Karpas-422 (cell line): ENCODE measurements around the gene PSMD6. TPM values are rescaled to one million over a fixed set of nuclear protein-coding genes. Genes with fewer than 3 reads are reported as not detected.

ENCODE experiments used
- DNase-seq: peaks from one replicate; pipeline ENCODE4 v3.0.0-alpha.2; 2015
- H2AFZ ChIP-seq: fragments of 200-600 bp; sonication (generic); 2 replicates; pipeline ENCODE4 v1.6.1; 2014; ENCODE audit warnings: antibody characterized with exemption, low read length, mixed read lengths
- H3K27ac ChIP-seq: fragments of 200-600 bp; sonication (generic); 2 replicates; pipeline ENCODE4 v1.5.1; 2014; ENCODE audit warnings: mild to moderate bottlenecking, low read length, moderate library complexity
- H3K27me3 ChIP-seq: fragments of 200-600 bp; sonication (generic); 2 replicates; pipeline ENCODE4 v1.6.1; 2014; ENCODE audit warnings: low read length, mixed read lengths
- H3K36me3 ChIP-seq: fragments of 200-600 bp; sonication (generic); 2 replicates; pipeline ENCODE4 v1.6.1; 2014; ENCODE audit warnings: low read length, mixed read lengths; ENCODE audit not compliant: insufficient read depth
- H3K4me1 ChIP-seq: fragments of 200-600 bp; sonication (generic); 2 replicates; pipeline ENCODE4 v1.6.1; 2014; ENCODE audit warnings: mild to moderate bottlenecking, low read length, mixed read lengths
- H3K4me2 ChIP-seq: fragments of 200-600 bp; sonication (generic); 2 replicates; pipeline ENCODE4 v1.6.1; 2014; ENCODE audit warnings: low read length, low read depth, mild to moderate bottlenecking; ENCODE audit not compliant: poor library complexity, severe bottlenecking
- H3K4me3 ChIP-seq: fragments of 200-600 bp; sonication (generic); 2 replicates; pipeline ENCODE4 v1.5.1; 2014; ENCODE audit warnings: mild to moderate bottlenecking, antibody characterized with exemption, low read length, mixed read lengths
- H3K79me2 ChIP-seq: fragments of 200-600 bp; sonication (generic); 2 replicates; pipeline ENCODE4 v1.6.1; 2014; ENCODE audit warnings: mild to moderate bottlenecking, low read length, mixed read lengths
- H3K9ac ChIP-seq: fragments of 200-600 bp; sonication (generic); 2 replicates; pipeline ENCODE4 v1.6.0; 2014; ENCODE audit warnings: low read length
- H3K9me2 ChIP-seq: fragments of 200-600 bp; sonication (generic), shearing (Covaris generic); replicated peaks from 2 replicates; pipeline ENCODE4 v1.6.0; 2014; ENCODE audit warnings: mild to moderate bottlenecking, low read length, moderate library complexity; ENCODE audit not compliant: insufficient read depth
- H3K9me3 ChIP-seq: fragments of 300-700, 200-600 bp; sonication (generic); 2 replicates; pipeline ENCODE4 v1.6.1; 2014; ENCODE audit warnings: low read length, mixed read lengths
- H4K20me1 ChIP-seq: fragments of 200-600 bp; sonication (generic); 2 replicates; pipeline ENCODE4 v1.6.1; 2014; ENCODE audit warnings: mild to moderate bottlenecking, antibody characterized with exemption, low read length, low read depth; ENCODE audit not compliant: insufficient read depth
- total RNA-seq: library from RNA; depleted of rRNA; stranded (reverse); fragments of >200 nt; shearing (Covaris generic); gene quantifications from 2 replicates; pipeline ENCODE4 v1.2.3, GENCODE V29; 2014; ENCODE audit warnings: low replicate concordance

PSMD6 gene
- total RNA-seq, 1 experiment from 2014 or later: 95.6 TPM

- Histone ChIP-seq H3K79me2 (peaks cover 89% of the 10 kb centered on the region), H3K4me1 (no peaks in the 10 kb centered on the region), H3K4me3 (no peak overlapping the region), H3K9me2 (no peaks in the 10 kb centered on the region), H3K9ac (no peak overlapping the region), H3K27me3 (no peaks in the 10 kb centered on the region), H3K9me3 (no peaks in the 10 kb centered on the region), H3K36me3 (peaks cover 33% of the 10 kb centered on the region; the same call in 1 of the 2 replicates), H3K27ac (no peak overlapping the region), H2AFZ (no peak overlapping the region), H4K20me1 (0 out of 2 replicates have a peak, but pooled peaks cover 8% of the 10 kb centered on the region), H3K4me2 (no peak overlapping the region)
- DNase-seq: no peak
Measured at GRCh38 chr3:63977893-63978292, 45.4 kb downstream of the PSMD6 start.

- Histone ChIP-seq H4K20me1 (0 out of 2 replicates have a peak, but pooled peaks cover 8% of the 10 kb centered on the region), H3K4me3 (no peak overlapping the region), H3K4me1 (no peaks in the 10 kb centered on the region), H3K9me3 (no peaks in the 10 kb centered on the region), H3K27me3 (no peaks in the 10 kb centered on the region), H3K36me3 (peaks cover 24% of the 10 kb centered on the region; the same call in 1 of the 2 replicates), H3K4me2 (no peak overlapping the region), H2AFZ (no peak overlapping the region), H3K9ac (no peak overlapping the region), H3K79me2 (peaks cover 94% of the 10 kb centered on the region), H3K27ac (no peak overlapping the region), H3K9me2 (no peaks in the 10 kb centered on the region)
- DNase-seq: no peak
Measured at GRCh38 chr3:63976872-63977200, 46.5 kb downstream of the PSMD6 start.

- 0 out of 2 replicates have a peak, but pooled peaks cover 8% of the 10 kb centered on the region for H4K20me1 ChIP-seq
- peaks cover 94% of the 10 kb centered on the region for H3K79me2 ChIP-seq
- H3K9me2 ChIP-seq: no peaks in the 10 kb centered on the region
- H3K27ac ChIP-seq: no peak overlapping the region
- no peaks in the 10 kb centered on the region for H3K27me3 ChIP-seq
- H3K4me3 ChIP-seq: no peak overlapping the region
- H3K9me3 ChIP-seq: no peaks in the 10 kb centered on the region
- no peak overlapping the region for H3K4me2 ChIP-seq
- DNase-seq: no peak
- no peak overlapping the region for H2AFZ ChIP-seq
- H3K36me3 ChIP-seq: peaks cover 19% of the 10 kb centered on the region; the same call in 1 of the 2 replicates
- no peaks in the 10 kb centered on the region for H3K4me1 ChIP-seq
- H3K9ac ChIP-seq: no peak overlapping the region
Measured at GRCh38 chr3:63976161-63976871, 47.0 kb downstream of the PSMD6 start.

- Histone ChIP-seq H3K79me2 (peaks cover 98% of the 10 kb centered on the region), H3K9me2 (no peaks in the 10 kb centered on the region), H3K4me1 (no peaks in the 10 kb centered on the region), H3K36me3 (peaks cover 15% of the 10 kb centered on the region; the same call in 1 of the 2 replicates), H3K4me2 (no peak overlapping the region), H2AFZ (no peak overlapping the region), H4K20me1 (peaks cover 8% of the 10 kb centered on the region; the same call in 1 of the 2 replicates), H3K27ac (no peak overlapping the region), H3K27me3 (no peaks in the 10 kb centered on the region), H3K9me3 (no peaks in the 10 kb centered on the region), H3K4me3 (no peak overlapping the region), H3K9ac (no peak overlapping the region)
- DNase-seq: no peak
Measured at GRCh38 chr3:63975723-63976122, 47.6 kb downstream of the PSMD6 start.

- Histone ChIP-seq H3K9me2 (no peaks in the 10 kb centered on the region), H3K27me3 (no peaks in the 10 kb centered on the region), H3K36me3 (peaks cover 2% of the 10 kb centered on the region; the same call in 1 of the 2 replicates), H4K20me1 (peaks cover 9% of the 10 kb centered on the region; the same call in 1 of the 2 replicates), H3K27ac (no peak overlapping the region), H3K4me2 (no peak overlapping the region), H3K4me3 (no peak overlapping the region), H3K79me2 (peaks cover 99% of the 10 kb centered on the region), H3K4me1 (no peaks in the 10 kb centered on the region), H2AFZ (no peak overlapping the region), H3K9ac (no peak overlapping the region), H3K9me3 (no peaks in the 10 kb centered on the region)
- DNase-seq: no peak
Measured at GRCh38 chr3:63974451-63974850, 48.8 kb downstream of the PSMD6 start.

- no peak overlapping the region for H3K4me2 ChIP-seq
- no peaks in the 10 kb centered on the region for H3K9me3 ChIP-seq
- H2AFZ ChIP-seq: no peak overlapping the region
- no peak overlapping the region for H3K27ac ChIP-seq
- no peak for DNase-seq
- no peaks in the 10 kb centered on the region for H3K27me3 ChIP-seq
- H3K9me2 ChIP-seq: no peaks in the 10 kb centered on the region
- H3K9ac ChIP-seq: no peak overlapping the region
- H3K36me3 ChIP-seq: peaks cover 3% of the 10 kb centered on the region; the same call in 1 of the 2 replicates
- H4K20me1 ChIP-seq: peaks cover 4% of the 10 kb centered on the region; the same call in 1 of the 2 replicates
- peaks cover 99% of the 10 kb centered on the region for H3K79me2 ChIP-seq
- no peak overlapping the region for H3K4me3 ChIP-seq
- H3K4me1 ChIP-seq: peaks cover 8% of the 10 kb centered on the region
Measured at GRCh38 chr3:63973406-63973805, 49.9 kb downstream of the PSMD6 start.

GRCh38 chr3:63972987-63973386 is 50.3 kb downstream of the PSMD6 start:
- no peak for DNase-seq
- no peak overlapping the region for H3K27ac ChIP-seq
- no peak overlapping the region for H3K4me3 ChIP-seq
- peaks cover 3% of the 10 kb centered on the region; the same call in 1 of the 2 replicates for H3K36me3 ChIP-seq
- H3K27me3 ChIP-seq: no peaks in the 10 kb centered on the region
- no peak overlapping the region for H3K9ac ChIP-seq
- H3K4me1 ChIP-seq: peaks cover 13% of the 10 kb centered on the region
- no peaks in the 10 kb centered on the region for H3K9me2 ChIP-seq
- peaks cover 99% of the 10 kb centered on the region for H3K79me2 ChIP-seq
- no peaks in the 10 kb centered on the region for H3K9me3 ChIP-seq
- H2AFZ ChIP-seq: no peak overlapping the region
- no peak overlapping the region for H3K4me2 ChIP-seq
- peaks cover 4% of the 10 kb centered on the region; the same call in 1 of the 2 replicates for H4K20me1 ChIP-seq

GRCh38 chr3:63972196-63972595 is 51.1 kb downstream of the PSMD6 start:
- no peak for DNase-seq
- no peak overlapping the region for H3K4me3 ChIP-seq
- H3K79me2 ChIP-seq: peaks cover 99% of the 10 kb centered on the region
- no peak overlapping the region for H3K9ac ChIP-seq
- peaks cover 3% of the 10 kb centered on the region; the same call in 1 of the 2 replicates for H3K36me3 ChIP-seq
- H3K27me3 ChIP-seq: no peaks in the 10 kb centered on the region
- no peak overlapping the region for H2AFZ ChIP-seq
- no peak overlapping the region for H3K27ac ChIP-seq
- no peak overlapping the region for H3K4me2 ChIP-seq
- H3K9me2 ChIP-seq: no peaks in the 10 kb centered on the region
- H4K20me1 ChIP-seq: peaks cover 4% of the 10 kb centered on the region; the same call in 1 of the 2 replicates
- H3K4me1 ChIP-seq: peaks cover 20% of the 10 kb centered on the region
- H3K9me3 ChIP-seq: no peaks in the 10 kb centered on the region
